PFSK-1 (cell line): ENCODE results near the gene THSD4.

ENCODE experiments used
- POLR2AphosphoS5 ChIP-seq: IDR thresholded peaks from 2 replicates; pipeline ENCODE4 v1.6.1; 2012; ENCODE audit warnings: low read depth, mild to moderate bottlenecking, control low read depth, low read length, moderate library complexity
- REST ChIP-seq, 2 experiments: IDR thresholded peaks; 2 replicates each; pipeline versions ENCODE4 v1.6.1 to v1.8.0; 2011 to 2012; ENCODE audit warnings: low read depth in 2 of 2, low read length in 2 of 2, control low read depth in 1 of 2, inconsistent platforms in 1 of 2, mild to moderate bottlenecking in 1 of 2, moderate library complexity in 1 of 2; ENCODE audit not compliant: insufficient read depth in 1 of 2

GRCh38 chr15:71449363-71449762 lies 334.1 kb downstream of the THSD4 start:
- no peak for TF ChIP-seq POLR2AphosphoS5
- no peak for TF ChIP-seq REST (IDR thresholded peaks at IDR 0.05; ENCODE audit: insufficient read depth in 1 of 2, low read depth in 2 of 2, low read length in 2 of 2)
